ENCODE measurements around the gene PAK6.

PAK6 gene

GRCh38 chr15:40274350-40275274 lies 35.7 kb downstream of the PAK6 start:
- in situ Hi-C loops (cut with HindIII; ENCODE audit: low sequenced_read_pairs): loop anchor here (5.0 kb wide), 3 partner anchors 47 to 252 kb away; no protein-coding TSS in a partner anchor

DNA sequence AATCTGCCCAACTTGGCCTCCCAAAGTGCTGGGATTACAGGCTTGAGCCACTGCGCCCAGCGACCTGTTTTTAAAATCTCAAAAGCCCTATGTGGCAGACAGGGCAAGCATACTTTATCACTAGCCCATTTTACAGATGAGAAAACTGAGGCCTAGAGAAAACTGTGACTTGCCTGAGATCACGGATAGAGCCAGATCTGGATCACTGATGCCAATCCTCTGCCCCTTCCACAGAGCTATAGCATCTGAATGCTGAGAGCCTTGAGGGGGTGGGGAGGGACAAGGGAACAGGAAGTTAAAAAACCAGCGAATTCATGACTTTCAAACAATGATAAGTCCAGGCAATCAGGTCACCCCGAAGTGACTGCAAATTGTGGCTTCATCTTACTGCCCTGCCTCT lies 36.7 kb downstream of the PAK6 start:
- in situ Hi-C loops (cut with HindIII; ENCODE audit: low sequenced_read_pairs): no loop called here

GRCh38 chr15:40275954-40276353 lies 37.1 kb downstream of the PAK6 start:
- in situ Hi-C loops (cut with HindIII; ENCODE audit: low sequenced_read_pairs): no loop called here

- in situ Hi-C loops (cut with HindIII; ENCODE audit: low sequenced_read_pairs): no loop called here
Observed at GRCh38 chr15:40276927-40277326, 38.1 kb downstream of the PAK6 start.

DNA sequence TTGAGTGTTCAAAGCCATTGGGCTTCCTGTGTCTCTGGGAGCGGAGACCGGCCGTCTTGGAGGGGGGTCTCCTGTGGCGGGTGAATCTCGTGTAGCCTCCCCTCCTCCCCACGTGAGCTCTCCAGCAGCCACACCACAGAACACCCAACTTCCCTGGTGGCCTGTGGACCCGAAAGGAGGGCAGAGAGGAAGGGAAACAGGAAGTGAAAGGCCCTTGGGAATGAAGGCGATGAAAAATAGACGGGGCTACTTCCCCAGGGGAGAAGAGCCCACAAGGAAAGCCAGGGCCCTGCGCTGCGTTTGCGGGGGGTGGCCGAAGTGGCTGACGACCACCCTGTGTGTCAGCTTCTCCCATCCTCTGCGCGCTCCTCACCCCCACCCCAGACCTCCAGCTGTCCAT lies 38.6 kb downstream of the PAK6 start:
- in situ Hi-C loops (cut with HindIII; ENCODE audit: low sequenced_read_pairs): no loop called here

GRCh38 chr15:40278026-40278425 lies 39.2 kb downstream of the PAK6 start:
- in situ Hi-C loops (cut with HindIII; ENCODE audit: low sequenced_read_pairs): no loop called here

DNA sequence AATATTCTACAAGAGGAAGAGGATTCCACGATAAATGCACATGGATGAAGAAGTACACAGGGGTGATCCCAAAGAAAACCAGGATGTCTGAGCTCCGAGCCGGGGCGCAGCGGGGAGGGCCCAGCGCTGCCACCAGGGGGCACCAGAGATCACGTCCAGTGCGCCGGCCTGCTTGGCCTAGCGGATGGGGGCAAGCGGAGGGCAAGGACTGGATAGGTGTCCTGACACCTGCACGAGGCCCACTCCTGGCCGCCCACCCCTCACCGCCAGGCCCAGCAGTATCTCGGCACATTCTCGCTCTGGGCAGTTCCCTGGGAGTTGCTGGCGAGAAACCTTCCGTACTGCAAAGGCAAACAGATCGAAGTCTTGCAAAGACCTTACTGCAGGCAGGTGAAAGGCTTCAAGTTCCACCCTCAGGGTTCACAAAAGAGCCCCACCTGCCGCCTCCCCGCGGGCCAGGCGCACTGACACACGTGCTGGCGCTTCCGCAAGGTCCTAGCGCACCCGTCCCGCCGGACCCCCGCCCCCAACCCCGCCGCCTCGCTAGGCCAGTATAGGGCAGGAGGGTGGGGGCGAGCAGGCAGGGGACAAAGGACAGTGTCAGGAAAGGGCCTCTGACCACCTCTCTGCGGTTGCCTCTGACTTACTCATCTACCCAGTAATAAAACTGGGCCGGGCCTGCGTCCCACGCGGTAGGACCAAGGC lies 40.7 kb downstream of the PAK6 start:
- in situ Hi-C loops (cut with HindIII; ENCODE audit: low sequenced_read_pairs): no loop called here

- in situ Hi-C loops (cut with HindIII; ENCODE audit: low sequenced_read_pairs): no loop called here
Observed at GRCh38 chr15:40280260-40281056, 41.6 kb downstream of the PAK6 start.

- in situ Hi-C loops (cut with HindIII; ENCODE audit: low sequenced_read_pairs): no loop called here
Observed at GRCh38 chr15:40281057-40281800, 42.4 kb downstream of the PAK6 start.

DNA sequence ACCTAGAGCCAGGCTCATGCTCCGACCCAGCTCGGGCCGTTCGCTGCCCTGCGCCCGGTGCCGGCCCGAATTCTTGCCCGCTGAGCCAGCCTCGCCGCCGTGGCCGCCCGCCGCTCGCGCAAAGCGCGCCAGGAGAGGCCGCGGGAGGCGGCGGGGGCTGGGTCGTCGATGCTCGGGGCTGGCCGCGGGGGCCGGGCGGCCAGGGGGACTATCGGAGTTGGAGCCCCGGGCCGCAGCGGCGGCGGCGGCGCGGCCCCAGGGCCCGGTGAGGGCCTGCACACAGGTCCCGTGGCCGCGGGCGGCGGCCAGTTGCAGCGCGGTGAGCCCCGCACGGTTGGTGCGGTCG lies 42.9 kb downstream of the PAK6 start:
- in situ Hi-C loops (cut with HindIII; ENCODE audit: low sequenced_read_pairs): no loop called here

DNA sequence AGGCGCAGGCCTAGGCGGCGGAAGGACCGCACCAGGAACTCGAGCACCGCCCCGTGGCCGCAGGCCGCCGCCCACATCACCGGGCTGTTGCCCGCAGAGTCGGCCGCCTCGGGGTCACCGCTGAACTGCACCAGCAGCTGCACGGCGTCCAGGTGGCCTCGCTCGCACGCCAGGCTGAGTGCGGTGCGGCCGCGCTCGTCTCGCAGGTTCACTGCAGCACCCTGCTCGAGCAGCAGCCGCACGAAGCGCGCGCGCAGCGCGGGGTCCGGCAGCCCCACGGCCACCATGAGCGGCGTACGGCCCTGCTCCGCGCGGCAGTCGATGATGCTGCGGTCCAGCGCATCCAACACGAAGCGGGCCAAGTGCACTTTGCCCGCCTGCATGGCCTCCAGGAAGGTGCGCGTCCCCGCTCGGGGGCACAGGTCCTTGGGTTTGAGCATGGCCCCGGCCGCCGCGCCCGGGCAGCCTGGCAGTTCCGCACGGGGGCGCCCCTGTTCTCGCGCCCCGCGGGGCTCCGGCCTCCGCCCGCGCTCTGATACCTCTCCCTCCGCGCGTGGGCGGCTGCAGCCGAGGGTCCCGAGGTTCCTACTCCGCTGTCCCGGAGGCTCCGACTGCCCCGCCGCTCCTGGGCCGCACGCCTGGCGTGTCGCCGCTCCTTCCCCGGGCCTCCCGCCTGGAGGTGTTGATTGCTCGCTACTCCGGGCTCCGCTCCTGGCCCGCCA lies 43.4 kb downstream of the PAK6 start:
- in situ Hi-C loops (cut with HindIII; ENCODE audit: low sequenced_read_pairs): no loop called here

DNA sequence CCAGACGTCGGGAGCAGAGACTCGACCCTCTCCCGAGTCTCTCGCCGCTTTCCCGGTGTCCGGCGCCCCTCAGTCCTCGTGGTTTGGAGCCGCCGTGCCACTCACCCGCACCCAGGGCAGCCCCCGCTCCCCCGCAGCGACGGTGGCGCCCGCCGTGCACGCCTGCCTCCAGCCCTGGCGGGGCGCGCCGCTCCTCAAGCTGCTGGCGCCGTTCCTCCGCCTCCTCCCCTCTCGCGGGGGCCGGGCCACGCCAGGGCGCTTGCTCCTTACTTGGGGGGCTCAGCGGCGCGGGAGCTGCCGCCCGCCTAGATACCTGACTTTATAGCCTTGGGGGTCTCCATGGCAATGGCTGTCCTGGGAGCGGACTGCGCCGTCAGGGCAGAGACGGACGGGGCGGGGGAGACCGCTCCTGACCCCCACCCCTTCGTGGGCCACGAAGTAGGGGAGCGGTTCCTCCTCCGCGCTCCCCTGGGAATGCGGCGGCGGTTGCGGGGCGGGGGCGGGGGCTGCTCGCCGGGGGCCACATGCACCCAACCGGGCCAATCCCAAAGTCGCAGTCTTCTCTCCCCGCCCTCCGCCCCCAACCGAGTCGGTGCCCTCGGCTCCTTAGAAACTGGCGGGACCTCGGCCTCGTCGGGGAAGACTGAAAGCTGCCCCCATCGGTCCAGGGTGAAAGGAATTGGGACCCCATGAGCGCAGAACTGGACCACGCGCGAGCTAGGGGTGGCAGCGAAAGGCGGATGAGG lies 44.2 kb downstream of the PAK6 start, which contains the start of gene ANKRD63:
ANKRD63 (minus strand) TSS at position 196 of the 746 bp plus-strand sequence. CDS start 478 bp downstream, outside the sequence.
- in situ Hi-C loops (cut with HindIII; ENCODE audit: low sequenced_read_pairs): no loop called here

DNA sequence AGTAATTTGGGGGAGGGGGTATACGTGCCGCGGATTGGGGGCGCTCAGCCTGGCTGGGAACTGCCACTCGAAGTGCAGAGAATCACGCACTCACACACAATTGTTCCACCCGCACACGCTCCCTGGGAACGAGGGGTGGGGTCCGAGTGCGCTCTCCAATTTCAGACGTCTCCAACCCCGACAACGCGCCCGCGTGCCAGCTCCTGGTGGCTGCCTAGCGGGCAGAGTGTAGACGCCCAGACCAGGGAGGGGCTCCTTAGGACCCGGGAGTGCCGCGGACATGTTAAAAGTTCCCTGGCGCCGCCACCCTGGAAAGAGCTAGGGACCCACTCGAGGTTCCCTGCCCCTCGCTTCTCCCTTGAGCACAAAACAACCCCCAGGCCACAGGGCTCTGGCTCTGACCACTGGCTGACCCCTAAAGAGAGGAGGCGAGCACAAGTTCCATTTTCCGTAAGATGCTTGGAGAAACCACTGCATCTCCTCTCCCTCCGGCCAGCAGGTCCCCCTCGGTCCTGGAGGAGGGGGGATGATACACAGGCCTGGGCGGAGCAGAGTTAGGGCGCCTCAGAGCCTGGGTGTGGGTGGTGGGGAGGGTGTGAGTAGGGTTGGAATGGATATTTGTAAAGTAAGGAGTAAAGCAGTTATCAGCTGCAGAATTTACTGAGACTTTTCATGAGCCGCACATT lies 44.9 kb downstream of the PAK6 start:
- in situ Hi-C loops (cut with HindIII; ENCODE audit: low sequenced_read_pairs): no loop called here

GRCh38 chr15:40285151-40285550 lies 46.3 kb downstream of the PAK6 start:
- in situ Hi-C loops (cut with HindIII; ENCODE audit: low sequenced_read_pairs): no loop called here

GRCh38 chr15:40285554-40286011 lies 46.7 kb downstream of the PAK6 start:
- in situ Hi-C loops (cut with HindIII; ENCODE audit: low sequenced_read_pairs): no loop called here

DNA sequence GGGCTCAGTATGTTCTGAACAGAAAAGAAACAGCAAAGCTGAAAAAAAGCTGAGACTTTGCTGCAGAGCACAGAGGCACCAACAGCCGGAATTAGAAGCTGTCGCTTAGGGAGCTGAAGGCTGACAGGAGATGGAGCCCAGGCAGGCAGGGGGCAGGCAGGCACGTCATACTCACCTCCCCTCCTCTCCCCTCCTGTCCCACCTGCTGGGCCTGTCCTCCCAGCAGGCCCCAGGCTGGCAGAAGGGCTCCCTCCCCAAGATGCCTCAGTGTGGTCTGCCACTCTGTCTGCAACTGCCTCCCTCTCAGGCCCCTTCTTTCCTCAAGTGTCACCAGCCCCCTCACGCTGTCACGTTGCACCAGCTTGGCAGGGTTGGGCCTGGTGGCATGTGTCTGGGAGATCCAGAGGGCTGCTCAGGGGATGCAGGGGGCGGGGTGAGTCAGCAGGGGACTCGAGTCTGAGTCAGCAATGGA lies 47.2 kb downstream of the PAK6 start:
- in situ Hi-C loops (cut with HindIII; ENCODE audit: low sequenced_read_pairs): no loop called here

DNA sequence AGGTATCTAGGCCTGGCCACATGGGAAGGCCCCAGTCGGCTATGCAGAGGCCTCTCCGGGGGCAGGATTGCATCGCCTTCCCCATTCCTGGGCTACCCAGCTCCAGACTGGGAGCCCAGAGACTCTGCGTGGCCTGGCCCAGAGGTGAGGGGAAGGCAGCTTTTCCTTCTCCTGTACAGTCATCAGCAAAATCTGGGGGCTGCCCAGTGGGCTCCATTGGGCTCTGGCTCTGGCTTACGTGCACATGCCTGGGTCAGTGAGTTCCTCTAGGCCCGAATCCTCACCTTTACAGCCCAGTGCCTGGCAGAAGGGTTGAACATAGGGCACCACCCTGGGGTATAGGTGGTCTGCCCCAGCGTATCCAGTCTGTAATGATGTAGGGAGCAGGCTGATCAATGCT lies 47.9 kb downstream of the PAK6 start:
- in situ Hi-C loops (cut with HindIII; ENCODE audit: low sequenced_read_pairs): no loop called here

- in situ Hi-C loops (cut with HindIII; ENCODE audit: low sequenced_read_pairs): no loop called here
Observed at GRCh38 chr15:40287505-40287904, 48.6 kb downstream of the PAK6 start.
